HG03432 (cell line): ENCODE measurements around the gene SUCLG1.
"Not testable (repeated sequence)": the region's sequence is repeated elsewhere in the genome, so short reads cannot be mapped to it uniquely, and the experiment has no call there.

Experiments
- ATAC-seq: cut with Tn5 transposase; IDR thresholded peaks from one replicate; pipeline ENCODE4 v1.9.1; 2021; ENCODE audit warnings: mild to moderate bottlenecking, moderate library complexity; ENCODE audit not compliant: unreplicated experiment

The SUCLG1 gene

GRCh38 chr2:84459018-84459943 lies at the start of gene SUCLG1:
Gene SUCLG1, minus strand, starts transcription at chr2:84459280. Its CDS starts 11 bp downstream, at chr2:84459269.
- peak; percentile 97 for ATAC-seq

- ATAC-seq: no peak
These were observed 39.2 kb upstream of the SUCLG1 start for GRCh38 chr2:84498150-84498799.

DNA sequence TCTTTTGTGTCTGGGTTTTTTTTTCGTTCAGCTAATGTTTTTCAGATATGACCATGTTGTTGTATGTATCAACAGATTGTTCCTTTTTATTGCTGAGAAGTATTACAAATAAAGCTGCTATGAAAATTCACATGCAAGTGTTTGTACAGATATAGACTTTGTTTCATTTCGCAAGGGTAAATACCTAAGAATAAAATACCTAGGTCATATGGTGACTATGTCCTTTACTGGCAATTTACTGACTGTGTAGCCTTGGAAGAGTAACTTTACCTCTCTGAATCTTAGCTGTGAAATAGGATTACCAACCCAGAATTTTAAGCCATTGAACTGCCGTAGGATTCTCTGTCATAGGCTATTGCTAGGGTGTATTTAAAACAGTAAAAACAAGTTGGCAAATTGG lies 38.2 kb upstream of the SUCLG1 start:
- no peak for ATAC-seq

DNA sequence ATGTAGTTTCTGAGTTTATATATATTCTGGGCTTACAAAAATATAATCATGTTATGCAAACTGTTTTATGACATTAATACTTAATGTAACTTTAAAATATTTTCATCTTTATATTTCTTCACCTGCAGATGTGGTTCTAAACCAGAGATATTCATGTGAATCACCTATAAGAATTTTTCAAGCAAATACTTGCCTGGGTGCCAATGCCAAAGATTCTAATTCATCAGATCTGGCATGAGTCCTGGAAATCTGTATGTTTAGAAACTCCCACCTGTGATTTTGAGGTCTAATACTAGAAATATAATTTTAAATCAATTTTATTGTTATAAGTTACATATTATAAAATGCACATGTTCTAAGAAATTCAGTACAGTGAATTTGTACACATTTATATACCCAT lies 37.3 kb upstream of the SUCLG1 start:
- no peak for ATAC-seq

DNA sequence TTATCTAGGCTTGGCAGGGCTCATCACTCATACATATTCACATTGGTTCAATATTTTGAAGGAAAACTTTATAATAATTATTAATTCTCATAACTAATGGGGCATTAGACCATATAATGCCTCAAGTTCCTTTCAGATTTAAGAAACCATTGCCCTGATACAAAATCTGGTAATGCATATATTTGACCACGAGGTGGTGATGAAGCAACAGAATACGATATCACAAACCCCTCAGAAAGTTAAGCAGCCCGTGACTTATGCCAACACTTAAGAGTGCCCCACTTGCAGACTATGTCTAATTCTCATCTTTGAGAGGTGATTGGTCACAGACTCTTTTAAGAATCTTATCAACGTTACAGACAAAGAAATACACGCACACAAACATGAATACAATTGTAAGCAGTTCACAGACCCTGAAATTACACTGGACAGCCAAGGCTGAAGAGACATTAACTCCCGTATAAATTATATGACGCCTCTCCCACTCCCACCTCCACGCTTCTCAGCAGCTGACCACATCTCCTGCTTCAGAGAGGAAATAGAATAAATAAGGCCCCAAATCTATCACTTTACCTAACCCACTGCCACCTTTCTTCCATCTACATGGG lies 36.6 kb upstream of the SUCLG1 start:
- peak; percentile 90 for ATAC-seq

DNA sequence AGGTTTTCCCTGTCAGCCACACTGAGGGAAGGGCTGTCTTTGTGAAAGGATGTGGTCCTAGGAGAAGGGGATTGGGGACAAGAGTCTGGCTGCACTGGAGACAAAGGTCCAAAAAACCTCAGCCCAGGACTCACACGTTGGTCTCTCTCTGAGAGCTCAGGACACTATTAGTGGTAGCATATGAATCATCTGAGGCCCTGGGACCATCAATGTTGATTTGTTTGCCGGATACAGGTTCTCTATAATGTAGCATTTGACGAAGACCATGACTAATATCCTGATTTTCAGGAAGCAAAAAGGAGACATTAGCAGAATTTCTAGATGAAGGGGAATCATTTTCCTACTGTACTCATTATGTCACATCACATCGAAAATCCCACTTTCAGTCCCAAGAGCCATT lies 35.0 kb upstream of the SUCLG1 start:
- no peak for ATAC-seq

DNA sequence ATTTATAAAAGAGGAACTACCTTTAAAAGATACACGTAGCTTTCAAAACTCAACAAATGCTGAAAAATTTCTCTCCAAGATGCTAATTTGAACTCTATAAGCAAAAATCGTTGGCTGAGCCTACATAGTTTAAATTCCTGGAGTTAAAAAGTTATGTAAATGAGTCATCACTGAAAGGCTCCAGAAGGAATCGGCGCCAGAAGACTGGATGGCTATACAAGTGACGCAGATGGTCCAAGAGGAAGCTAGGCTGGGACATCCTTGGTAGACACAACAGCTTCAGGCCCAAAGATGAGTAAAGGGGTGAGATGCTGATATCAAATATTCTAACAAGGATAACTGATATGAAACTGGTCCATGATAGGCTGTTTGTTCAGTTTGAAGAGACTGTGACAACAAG lies 34.4 kb upstream of the SUCLG1 start:
- ATAC-seq: no peak

DNA sequence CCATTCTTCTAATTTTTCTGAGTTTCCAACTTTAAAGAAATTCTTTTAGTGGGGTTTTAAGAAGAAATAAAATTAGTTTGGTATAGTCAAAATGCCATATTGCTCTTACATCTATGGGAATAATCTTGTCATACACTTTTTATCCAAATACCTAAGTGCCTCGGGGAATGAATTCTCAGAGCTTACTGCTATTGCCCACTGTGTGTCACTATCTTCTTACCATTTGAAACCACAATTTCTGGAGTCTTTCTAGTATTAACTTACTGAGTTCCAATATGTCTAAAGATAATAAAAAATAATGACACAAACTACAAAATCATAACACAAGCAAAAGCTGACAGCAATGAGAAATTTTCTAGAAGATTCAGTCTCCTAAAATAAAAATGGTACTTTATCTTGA lies 33.5 kb upstream of the SUCLG1 start:
- ATAC-seq: no peak

DNA sequence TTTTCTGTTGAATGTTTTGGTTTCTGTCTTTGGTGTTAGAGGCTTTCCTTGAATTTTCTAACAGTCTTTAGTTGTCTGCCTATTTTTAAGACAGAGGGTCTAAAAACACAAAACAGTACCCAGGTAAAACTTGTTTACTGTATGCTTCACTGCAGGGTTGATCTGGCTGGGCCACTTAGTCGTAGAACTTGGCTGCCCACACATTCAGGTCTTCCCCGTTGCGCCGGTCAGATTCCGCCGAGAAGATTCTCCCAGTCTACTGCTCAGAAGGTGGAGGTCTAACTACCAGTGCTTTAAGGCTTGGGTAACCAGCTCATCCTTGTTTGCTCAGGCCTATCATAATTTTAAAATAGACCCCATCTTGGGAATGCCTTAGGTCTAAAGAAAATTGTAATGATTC lies 32.7 kb upstream of the SUCLG1 start:
- ATAC-seq: no peak

- ATAC-seq: no peak
These were observed 32.2 kb upstream of the SUCLG1 start for GRCh38 chr2:84491256-84491655.

GRCh38 chr2:84487298-84487996 lies 28.4 kb upstream of the SUCLG1 start:
- ATAC-seq: no peak

DNA sequence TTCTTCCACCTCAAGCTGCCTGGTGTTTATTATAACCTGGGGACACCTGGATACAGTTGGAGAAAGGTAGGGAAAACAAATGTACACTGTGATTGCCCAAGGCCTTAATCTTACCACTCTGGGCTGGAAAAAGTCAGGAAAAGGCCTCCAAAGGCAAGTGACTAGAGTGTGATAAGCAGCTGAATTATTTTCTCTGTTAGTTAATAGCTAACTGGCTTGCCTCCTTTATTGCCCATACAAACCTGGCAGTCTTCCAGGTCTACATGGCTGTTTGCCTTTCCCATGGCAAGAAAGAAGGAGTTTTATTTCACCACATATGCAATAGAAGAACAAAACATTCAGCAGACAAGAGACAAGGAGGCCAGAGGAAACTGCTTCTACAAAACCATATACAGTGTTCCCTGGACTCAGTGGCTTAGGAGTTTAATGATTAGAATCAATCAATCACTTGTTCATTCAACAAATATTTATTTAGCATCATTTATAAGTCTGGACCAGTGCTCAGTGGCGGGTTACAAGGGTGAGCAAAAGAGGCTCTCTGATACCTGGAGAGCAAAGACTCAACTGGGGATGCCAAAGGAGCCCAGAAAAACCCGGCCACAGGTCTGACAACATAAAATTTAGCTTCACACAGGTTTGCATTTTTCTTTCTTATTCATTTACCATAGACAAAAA lies 27.5 kb upstream of the SUCLG1 start:
- no peak for ATAC-seq

GRCh38 chr2:84483320-84483719 lies 24.2 kb upstream of the SUCLG1 start:
- ATAC-seq: no peak

- ATAC-seq: no peak
These were observed 23.5 kb upstream of the SUCLG1 start for GRCh38 chr2:84482603-84483002.

DNA sequence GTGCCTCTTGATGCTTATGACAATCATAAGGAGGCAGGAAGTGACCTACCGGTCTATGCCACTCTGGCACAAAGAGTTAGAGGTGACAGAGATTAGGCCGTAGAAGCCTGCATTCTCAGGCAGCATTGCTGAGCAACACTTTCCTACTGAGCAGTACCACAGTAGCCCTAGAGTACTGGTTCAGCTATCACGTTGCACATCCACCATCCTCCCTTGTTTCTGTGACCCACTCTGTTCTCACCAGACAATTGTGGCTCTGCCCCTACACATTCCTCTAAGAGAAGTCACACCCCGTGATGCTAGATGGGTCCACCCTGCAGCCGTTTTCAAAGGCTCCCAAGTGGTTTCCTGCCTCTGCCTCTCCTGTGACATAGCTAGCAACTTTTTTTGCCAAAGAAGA lies 22.6 kb upstream of the SUCLG1 start:
- no peak for ATAC-seq

- no peak for ATAC-seq
These were observed 19.8 kb upstream of the SUCLG1 start for GRCh38 chr2:84478867-84479266.

GRCh38 chr2:84477886-84478285 lies 18.8 kb upstream of the SUCLG1 start:
- no peak for ATAC-seq

- ATAC-seq: no peak
These were observed 15.1 kb upstream of the SUCLG1 start for GRCh38 chr2:84474176-84474575.

GRCh38 chr2:84472856-84473565 lies 13.9 kb upstream of the SUCLG1 start:
- ATAC-seq: no peak

GRCh38 chr2:84472423-84472822 lies 13.3 kb upstream of the SUCLG1 start:
- not testable (repeated sequence) for ATAC-seq
